Tibial artery (tissue), 4 donors: ENCODE results near the gene SLC12A3.

ENCODE experiments used
- DNase-seq, 2 donors: peaks; one replicate each; pipeline ENCODE4 v3.0.0-alpha.2; 2019
- H3K27ac ChIP-seq, 2 donors: fragments of 200-600 bp; sonication (generic) in 1 of 2; 1 replicate in 1 of 2; 2 replicates in 1 of 2; pipeline ENCODE4 v1.5.1; 2018 to 2019; ENCODE audit warnings: mild to moderate bottlenecking in 1 of 2
- H3K27me3 ChIP-seq, 2 donors: fragments of 200-600 bp; sonication (generic) in 1 of 2; one replicate each; pipeline versions ENCODE4 v1.5.1 to v1.6.0; 2016 to 2019
- H3K36me3 ChIP-seq, 3 donors: fragments of 200-600 bp; sonication (generic) in 2 of 3; one replicate each; pipeline ENCODE4 v1.5.1; 2016 to 2019; ENCODE audit warnings: mild to moderate bottlenecking in 2 of 3
- H3K4me1 ChIP-seq, 4 donors: fragments of 200-600 bp; sonication (generic) in 2 of 4; 1 replicate in 3 of 4; 2 replicates in 1 of 4; pipeline ENCODE4 v1.5.1; 2016 to 2019
- H3K4me3 ChIP-seq, 2 donors: fragments of 200-600 bp; sonication (generic) in 1 of 2; 1 replicate in 1 of 2; 2 replicates in 1 of 2; pipeline ENCODE4 v1.5.1; 2018 to 2019; ENCODE audit warnings: mild to moderate bottlenecking in 2 of 2
- H3K9me3 ChIP-seq, 3 donors: fragments of 200-600 bp; sonication (generic) in 1 of 3; one replicate each; pipeline ENCODE4 v1.5.1; 2016 to 2019
- CTCF ChIP-seq, 2 experiments: fragments of 200-600 bp in 1 of 2; fragments of 450-650 bp in 1 of 2; IDR thresholded peaks; one replicate each; pipeline ENCODE4 v1.5.1; 2017 to 2019; ENCODE audit warnings: antibody characterized with exemption in 2 of 2, mild to moderate bottlenecking in 1 of 2, moderate library complexity in 1 of 2
- intact Hi-C: fragments of 100-400 bp; cut with DNase I; formaldehyde crosslinking; loops from one replicate; pipeline ENCODE4 v1.15.0; 2023; ENCODE audit warnings: low total_unique reads

The SLC12A3 gene

GRCh38 chr16:56961386-56961785, 96.4 kb downstream of the SLC12A3 start:
- TF ChIP-seq CTCF (IDR thresholded peaks at IDR 0.05) = no peak
- Histone ChIP-seq H3K4me1 (peaks cover 0 to 21% (median 12%) of the 10 kb centered on the region in 4 donors), H3K9me3 (no peaks in the 10 kb centered on the region), H3K27me3 (no peaks in the 10 kb centered on the region), H3K27ac (no peak overlapping the region), H3K36me3 (no peaks in the 10 kb centered on the region), H3K4me3 (no peak overlapping the region)
- intact Hi-C loops = no loop called here
- DNase-seq = peak in 1 of 2 donors; percentile 1

GRCh38 chr16:56961851-56962281, 96.9 kb downstream of the SLC12A3 start, which contains the start of gene CETP:
TSS of gene CETP (plus strand) at chr16:56961950. CDS start at chr16:56961980, 30 bp downstream.
- H3K27me3 ChIP-seq = no peaks in the 10 kb centered on the region
- DNase-seq = peak in 1 of 2 donors; percentile 40
- no peak within 1 kb of the TSS for H3K4me3 ChIP-seq
- no peaks in the 10 kb centered on the region for H3K36me3 ChIP-seq
- peaks cover 0 to 21% (median 12%) of the 10 kb centered on the region in 4 donors for H3K4me1 ChIP-seq
- intact Hi-C loops = no loop called here
- H3K27ac ChIP-seq = no peak within 1 kb of the TSS
- no peak for TF ChIP-seq CTCF (IDR thresholded peaks at IDR 0.05)
- no peaks in the 10 kb centered on the region for H3K9me3 ChIP-seq

- H3K27ac ChIP-seq = no peak overlapping the region
- intact Hi-C loops = no loop called here
- TF ChIP-seq CTCF (IDR thresholded peaks at IDR 0.05) = peak; percentile 72 to 82
- H3K4me3 ChIP-seq = no peak overlapping the region
- no peaks in the 10 kb centered on the region for H3K36me3 ChIP-seq
- no peaks in the 10 kb centered on the region for H3K27me3 ChIP-seq
- peak; percentile 81 to 90 for DNase-seq
- peaks cover 0 to 21% (median 12%) of the 10 kb centered on the region in 4 donors for H3K4me1 ChIP-seq
- no peaks in the 10 kb centered on the region for H3K9me3 ChIP-seq
Measured at GRCh38 chr16:56964243-56965148, 99.5 kb downstream of the SLC12A3 start.
